Measurements from ENCODE around the gene ZNF136.
A peak's percentile ranks its signal among the peaks of the same experiment; 100 is the strongest.

Gene ZNF136

GRCh38 chr19:12162882-12163806 is at the start of gene ZNF136:
TSS of gene ZNF136 (plus strand) at chr19:12163096. CDS start at chr19:12163204, 108 bp downstream.
- peak within 1 kb of the TSS; percentile 87 for H3K4me3 ChIP-seq (replicated peaks; ENCODE audit: low read depth, low read length)
- TF ChIP-seq, protein P1, sequence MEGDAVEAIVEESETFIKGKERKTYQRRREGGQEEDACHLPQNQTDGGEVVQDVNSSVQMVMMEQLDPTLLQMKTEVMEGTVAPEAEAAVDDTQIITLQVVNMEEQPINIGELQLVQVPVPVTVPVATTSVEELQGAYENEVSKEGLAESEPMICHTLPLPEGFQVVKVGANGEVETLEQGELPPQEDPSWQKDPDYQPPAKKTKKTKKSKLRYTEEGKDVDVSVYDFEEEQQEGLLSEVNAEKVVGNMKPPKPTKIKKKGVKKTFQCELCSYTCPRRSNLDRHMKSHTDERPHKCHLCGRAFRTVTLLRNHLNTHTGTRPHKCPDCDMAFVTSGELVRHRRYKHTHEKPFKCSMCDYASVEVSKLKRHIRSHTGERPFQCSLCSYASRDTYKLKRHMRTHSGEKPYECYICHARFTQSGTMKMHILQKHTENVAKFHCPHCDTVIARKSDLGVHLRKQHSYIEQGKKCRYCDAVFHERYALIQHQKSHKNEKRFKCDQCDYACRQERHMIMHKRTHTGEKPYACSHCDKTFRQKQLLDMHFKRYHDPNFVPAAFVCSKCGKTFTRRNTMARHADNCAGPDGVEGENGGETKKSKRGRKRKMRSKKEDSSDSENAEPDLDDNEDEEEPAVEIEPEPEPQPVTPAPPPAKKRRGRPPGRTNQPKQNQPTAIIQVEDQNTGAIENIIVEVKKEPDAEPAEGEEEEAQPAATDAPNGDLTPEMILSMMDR (IDR thresholded peaks at IDR 0.05; ENCODE audit: low read length, missing control alignments), result no peak
- peak; percentile 97 for DNase-seq (ENCODE audit: low read depth)

- H3K4me3 ChIP-seq (replicated peaks; ENCODE audit: low read depth, low read length), result no peak overlapping the region
- DNase-seq (ENCODE audit: low read depth), result no peak
- TF ChIP-seq, protein P1 (IDR thresholded peaks at IDR 0.05; ENCODE audit: low read length, missing control alignments), result no peak
Observed at GRCh38 chr19:12113121-12113520, 49.8 kb upstream of the ZNF136 start.

DNA sequence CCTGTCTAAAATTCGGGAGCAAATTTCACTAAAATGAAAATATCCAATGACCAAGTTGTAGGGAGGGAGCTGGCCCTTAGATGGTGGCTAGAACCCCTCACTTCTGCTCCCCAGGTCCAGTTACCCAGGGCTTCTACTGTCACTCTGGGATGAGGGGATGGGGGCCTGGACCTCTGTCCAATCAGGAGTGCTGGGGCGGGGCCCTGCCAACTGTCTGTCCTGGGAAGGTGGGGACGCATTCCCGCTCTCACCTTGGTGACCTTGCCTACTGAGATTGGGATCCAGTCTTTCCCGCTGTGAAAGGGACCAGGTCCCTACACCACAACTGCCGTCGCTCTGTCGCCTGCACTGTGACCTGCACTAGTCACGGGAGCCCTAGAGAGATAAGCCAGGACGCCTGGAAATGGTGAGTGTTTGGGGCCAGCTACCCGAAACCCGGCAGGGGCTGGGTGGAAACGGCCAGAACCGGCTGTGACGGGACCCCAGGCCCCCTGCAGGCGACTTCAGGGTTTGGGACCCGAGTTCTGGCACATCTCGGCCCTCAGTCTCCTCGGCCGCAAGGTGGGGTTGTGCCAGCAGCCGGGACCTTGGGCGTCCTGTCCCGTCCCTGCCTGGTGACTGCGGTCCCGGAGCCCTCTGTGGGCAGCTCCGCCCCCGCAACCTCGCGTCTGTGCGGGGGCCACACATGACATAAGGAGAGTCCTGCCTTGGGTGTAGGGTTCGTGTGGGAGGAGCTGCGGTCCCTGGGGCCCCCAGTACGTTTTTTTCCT is 45.5 kb upstream of the ZNF136 start:
- H3K4me3 ChIP-seq (replicated peaks; ENCODE audit: low read depth, low read length), result no peak overlapping the region
- no peak for DNase-seq (ENCODE audit: low read depth)
- TF ChIP-seq, protein P1 (IDR thresholded peaks at IDR 0.05; ENCODE audit: low read length, missing control alignments), result no peak

GRCh38 chr19:12126707-12127106 is 36.2 kb upstream of the ZNF136 start:
- no peak overlapping the region for H3K4me3 ChIP-seq (replicated peaks; ENCODE audit: low read depth, low read length)
- TF ChIP-seq, protein P1 (IDR thresholded peaks at IDR 0.05; ENCODE audit: low read length, missing control alignments), result peak; percentile 42
- peak; percentile 30 for DNase-seq (ENCODE audit: low read depth)

DNA sequence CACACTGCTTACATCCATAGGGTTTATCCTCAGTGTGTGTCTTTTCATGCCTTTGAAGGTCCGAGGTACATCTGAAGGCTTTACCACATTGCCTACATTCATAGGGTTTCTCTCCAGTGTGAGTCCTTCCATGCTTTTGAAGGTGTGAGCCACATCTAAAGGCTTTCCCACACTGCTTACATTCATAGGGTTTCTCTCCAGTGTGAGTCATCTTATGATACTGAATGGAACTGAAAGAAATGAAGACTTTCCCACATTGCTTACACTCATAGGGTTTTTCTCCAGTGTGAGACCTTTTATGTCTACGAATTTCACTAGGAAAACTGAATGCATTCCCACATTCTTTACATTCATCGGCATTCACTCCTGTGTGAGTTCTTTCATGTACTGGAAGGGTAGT is 29.8 kb upstream of the ZNF136 start:
- TF ChIP-seq, protein P1 (IDR thresholded peaks at IDR 0.05; ENCODE audit: low read length, missing control alignments), result no peak
- no peak for DNase-seq (ENCODE audit: low read depth)
- no peak overlapping the region for H3K4me3 ChIP-seq (replicated peaks; ENCODE audit: low read depth, low read length)

DNA sequence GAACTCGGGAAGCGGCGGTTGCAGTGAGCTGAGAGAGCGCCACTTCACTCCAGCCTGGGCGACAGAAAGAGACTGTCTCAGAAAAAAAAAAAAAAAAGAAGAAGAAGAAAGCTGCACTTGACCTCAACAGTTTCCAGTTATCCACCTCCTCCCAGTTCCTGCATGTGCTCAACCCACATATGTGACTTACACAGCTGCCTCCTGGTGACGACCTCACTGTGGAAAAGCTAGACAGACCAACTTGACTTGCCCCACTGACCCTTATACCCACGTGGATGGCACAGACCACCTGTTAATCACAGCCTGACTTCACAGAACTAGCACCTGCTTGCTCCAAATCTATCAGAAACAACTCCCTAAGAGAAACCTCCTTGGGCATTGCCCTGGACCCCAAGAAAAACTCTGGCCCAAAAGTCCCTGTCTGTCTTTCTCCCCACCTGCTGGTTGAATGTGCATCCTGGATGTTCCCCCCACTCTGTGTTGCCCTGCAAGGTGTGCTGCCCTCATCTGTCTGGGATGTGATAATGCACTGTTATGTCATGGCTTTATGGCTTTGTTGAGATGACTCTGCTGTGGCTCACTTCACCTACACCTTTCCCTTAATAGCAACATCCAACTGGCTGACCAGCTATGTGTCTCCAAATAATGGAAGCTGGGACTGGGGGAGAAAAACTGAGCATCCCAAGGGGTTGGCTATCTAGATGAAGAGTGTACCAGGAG is 25.5 kb upstream of the ZNF136 start:
- TF ChIP-seq, protein P1 (IDR thresholded peaks at IDR 0.05; ENCODE audit: low read length, missing control alignments), result peak; percentile 13
- H3K4me3 ChIP-seq (replicated peaks; ENCODE audit: low read depth, low read length), result no peak overlapping the region
- no peak for DNase-seq (ENCODE audit: low read depth)

Data from fibroblast of pulmonary artery (primary cell).